HG02588 (cell line): ENCODE data around the gene GIPC3.

Source experiments
- ATAC-seq: cut with Tn5 transposase; IDR thresholded peaks from one replicate; pipeline ENCODE4 v1.9.1; 2021; ENCODE audit warnings: mild to moderate bottlenecking, moderate library complexity; ENCODE audit not compliant: unreplicated experiment

The GIPC3 gene

GRCh38 chr19:3634496-3635045 is 49.3 kb downstream of the GIPC3 start:
- ATAC-seq, result no peak

DNA sequence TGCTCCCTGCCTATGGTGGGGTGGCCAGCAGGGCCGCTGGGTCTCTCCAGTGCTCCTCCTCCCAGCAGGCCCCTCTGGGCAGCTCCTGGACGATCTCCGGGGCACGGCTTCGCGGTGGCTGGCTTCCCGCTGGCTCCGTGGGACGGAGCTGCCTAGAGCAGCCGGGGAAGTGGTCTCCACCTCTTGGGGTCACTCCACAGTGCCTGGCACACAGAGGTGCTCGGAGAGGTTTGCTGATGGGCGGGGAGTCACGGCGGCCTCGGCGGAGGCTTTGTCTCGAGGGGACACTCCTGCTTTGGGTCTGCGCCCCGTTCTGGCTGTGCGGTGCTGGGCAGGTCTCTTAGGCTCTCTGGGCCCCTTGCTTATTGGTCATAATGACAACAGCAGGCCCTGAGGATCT is 51.2 kb downstream of the GIPC3 start:
- no peak for ATAC-seq

DNA sequence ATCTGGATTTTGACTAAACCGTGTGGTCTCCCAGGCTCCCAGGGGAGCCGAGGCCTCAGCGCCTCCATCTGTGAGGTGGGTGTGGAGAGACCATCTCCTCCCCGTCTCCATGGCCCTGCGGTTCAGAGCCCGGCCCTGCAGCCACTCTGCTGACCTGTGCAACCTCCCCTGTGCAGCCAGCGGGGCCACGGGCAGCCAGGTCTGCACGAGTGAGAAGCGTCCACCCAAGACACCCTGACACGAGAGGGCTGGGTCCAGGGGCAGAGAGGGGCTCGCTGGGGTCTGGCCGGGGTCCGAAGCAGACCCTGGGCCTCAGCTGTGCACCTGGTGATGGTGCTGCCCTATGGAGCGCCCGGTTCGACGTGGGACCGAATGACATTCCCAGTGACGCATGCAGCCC is 51.7 kb downstream of the GIPC3 start:
- no peak for ATAC-seq

DNA sequence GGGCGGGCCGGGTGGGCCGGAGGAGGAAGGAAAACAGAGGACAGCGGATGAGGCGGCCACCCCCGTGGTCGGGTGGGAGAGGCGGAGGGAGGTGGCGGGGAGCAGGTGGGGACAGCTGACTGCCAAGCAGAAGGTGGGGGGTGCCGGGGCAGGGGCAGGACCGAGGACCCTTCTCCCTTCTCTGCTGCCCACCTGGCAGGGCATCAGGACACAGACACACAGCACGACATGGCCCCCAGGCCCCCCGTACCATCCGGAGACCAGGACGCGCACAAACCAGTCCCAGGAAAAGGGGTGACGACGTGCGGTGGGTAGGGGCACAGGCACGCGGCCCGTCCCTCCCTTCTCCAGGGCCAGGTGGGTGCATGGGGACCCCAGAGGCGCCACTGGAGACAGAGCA is 52.3 kb downstream of the GIPC3 start:
- ATAC-seq, result no peak

DNA sequence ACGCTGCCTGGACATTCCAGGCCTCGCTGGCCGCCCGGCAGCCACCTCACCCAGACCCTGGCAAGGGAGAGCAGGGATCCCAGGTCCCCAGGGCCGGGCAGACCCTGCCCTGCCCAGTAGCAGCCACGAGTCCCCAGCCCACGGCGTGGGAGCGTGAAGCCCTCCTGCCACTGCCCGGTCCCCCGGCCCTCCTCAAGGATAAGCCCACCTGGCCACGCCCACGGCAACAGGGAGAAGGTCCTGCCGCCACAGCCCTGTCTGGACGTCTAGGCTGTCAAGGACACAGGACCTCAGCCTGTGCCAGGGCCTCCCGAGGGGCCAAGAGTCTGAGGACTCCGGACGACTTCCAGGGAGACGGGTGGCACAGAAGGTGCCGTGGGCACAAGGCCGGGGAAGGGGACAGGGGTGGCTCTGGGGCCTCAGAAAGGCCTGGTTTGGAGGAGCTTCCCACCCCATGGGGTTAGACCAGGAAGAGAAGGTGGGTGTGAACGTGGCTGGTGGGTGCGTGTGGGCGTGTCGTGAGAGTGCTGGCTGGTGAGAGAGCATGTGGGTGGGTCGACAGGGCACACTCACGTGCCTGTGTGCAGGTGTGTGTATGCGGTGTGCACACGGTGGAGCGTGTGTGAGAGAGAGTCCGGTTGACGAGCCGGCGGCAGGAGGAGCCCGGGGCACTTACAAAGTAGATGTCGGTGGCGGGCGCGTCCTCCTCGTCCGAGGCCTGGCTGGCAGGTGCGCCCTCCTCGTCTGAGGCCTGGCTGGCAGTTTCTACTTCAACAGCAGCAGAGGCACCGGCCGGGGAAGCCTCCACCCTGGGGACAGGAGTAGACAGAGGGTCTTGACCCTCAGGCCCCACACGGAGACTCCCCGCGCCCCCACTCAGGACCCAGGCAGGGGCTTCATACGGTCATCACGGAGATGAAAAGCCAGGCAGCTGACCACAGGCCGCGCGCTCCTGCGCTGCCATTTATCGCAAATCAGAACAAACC is 53.2 kb downstream of the GIPC3 start:
- no peak for ATAC-seq

DNA sequence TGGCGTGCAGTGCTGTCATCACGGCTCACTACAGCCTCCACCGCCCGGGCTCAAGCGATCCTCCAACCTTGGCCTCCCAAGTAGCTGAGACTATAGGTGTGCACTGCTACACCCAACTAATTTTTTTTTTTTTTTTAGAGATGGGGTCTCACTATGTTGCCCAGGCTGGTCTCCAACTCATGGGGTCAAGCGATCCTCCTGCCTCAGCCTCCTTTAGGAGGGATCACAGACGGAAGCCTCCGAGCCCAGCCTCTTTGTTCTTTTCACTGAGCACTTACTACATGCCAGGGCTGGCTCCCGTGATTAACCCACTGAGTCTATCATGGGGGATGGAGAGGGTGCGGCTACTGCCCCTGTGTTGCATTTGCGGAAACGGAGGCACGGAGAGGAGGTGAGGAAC is 54.2 kb downstream of the GIPC3 start:
- no peak for ATAC-seq

DNA sequence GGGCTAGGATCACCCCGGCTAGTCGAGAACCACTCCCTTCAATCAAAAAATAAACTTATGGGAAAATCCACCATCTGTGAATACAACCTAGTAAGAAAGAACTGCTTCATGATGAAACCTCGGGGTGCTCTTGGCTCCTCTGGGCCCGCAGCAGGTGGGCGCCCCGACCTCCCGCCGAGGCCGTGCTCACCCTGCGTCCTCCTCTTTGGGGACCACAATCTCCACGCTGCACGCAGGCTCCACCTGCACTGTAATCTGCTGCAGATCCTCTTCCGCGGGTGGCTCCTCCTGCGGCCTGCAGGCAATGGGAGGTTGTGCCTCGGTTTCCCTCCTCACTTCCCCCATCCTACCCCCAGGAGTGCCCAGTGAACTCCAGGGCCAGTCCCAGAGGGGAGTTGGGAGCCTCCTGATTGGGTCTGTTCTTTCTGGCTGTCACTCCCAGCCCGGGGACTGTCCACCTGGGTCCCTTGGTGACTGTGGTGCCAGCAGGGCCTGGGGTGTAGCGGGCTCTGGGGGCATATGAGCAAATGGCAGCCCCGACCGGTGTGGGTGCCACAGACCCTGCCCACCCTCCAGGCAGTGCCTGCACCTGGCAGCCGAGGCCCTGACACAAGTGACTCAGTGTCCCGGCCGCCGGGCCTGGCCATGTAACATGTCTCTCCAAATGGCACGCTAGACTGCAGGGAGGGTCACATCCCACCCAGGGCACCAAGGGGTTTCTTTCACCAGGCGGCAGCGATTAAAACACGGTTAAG is 56.4 kb downstream of the GIPC3 start:
- no peak for ATAC-seq

GRCh38 chr19:3642296-3642695 is 57.0 kb downstream of the GIPC3 start:
- no peak for ATAC-seq
